ENCODE measurements around the gene SH3GLB2. TPM values are rescaled to one million over a fixed set of nuclear protein-coding genes. Genes with fewer than 3 reads are reported as not detected.

The SH3GLB2 gene
- 100 to 1,000 TPM in 1 of 2 experiments, 10 to 100 TPM in 1; 97.8 to 104 TPM for total RNA-seq

DNA sequence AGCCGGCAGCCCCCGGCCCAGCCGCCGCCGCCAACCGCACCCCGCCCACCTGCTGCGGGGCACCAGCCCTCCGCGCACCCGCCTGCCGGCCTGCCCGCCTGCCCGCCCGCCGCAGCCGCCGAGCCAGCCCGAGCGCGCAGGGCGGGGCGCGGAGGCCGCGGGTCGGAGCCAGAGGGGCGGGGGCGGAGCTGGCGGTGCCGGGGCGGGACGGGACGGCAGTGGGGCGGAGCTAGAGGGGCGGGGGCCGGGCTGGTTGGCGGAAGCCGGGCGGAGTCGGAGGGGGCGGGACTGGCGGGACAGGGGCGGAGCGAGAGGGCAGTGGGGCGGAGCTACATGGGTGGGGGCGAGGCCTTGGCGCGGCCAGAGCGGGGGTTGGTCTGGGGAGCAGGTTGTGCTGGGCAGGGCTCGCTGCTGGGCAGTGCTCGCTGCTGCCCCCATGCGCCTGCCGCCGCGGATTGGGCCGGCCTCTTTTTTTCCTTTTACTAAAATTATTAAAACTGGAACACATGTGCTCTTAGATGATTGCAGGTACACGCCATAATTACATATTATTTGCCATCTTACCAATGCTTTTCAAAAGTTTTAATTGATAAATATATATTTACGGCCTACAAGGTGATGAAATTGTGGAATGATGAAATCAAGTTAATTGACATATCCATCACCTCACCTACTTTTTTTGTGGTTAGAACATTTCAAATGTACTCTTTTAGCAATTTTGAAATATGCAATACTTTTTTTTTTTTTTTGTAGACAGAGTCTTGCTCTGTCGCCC, at the start of gene SH3GLB2:
Gene SH3GLB2 (minus strand): TSS at position 140 of the 775 bp plus-strand sequence. CDS start 177 bp downstream, outside the sequence.

DNA sequence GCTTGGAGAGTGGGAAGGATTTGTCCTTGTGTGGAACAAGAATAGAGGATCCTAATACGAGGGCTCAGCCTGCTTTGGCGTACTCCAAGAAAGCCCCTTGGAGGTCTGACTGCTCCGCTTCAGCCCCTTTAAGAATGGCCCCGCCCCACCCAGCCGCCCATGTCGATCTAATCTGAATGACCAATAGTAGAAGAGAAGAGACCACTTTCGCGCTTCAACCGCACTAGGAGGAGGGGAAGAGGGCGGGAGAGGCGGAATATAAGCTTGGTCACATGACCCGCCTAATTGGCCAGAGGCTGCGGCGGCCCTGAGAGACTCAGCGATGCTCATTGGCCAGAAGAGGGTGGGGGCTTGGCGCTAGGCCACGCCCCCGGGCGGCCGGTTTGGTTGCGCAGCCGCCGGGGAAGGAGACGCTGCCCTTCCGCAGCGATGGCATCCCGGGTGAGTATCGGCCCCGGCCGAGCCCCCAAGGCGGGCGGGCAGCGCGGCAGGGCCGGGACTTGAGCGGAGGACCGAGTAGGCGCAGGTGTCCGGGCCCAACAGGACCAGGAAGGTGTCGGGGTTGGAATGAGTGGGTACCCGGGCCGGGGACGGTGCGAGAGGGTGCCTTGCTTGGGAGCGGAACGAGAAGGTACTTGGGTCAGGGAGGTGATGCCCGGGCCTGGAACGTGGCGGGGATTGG, 8.3 kb upstream of the SH3GLB2 start, which contains the start of gene MIGA2:
Gene MIGA2 (plus strand): TSS at position 386 of the 682 bp plus-strand sequence. CDS start 3,969 bp downstream, outside the sequence.

Other genes starting within 250 kb of the SH3GLB2 start
- 10 to 100 TPM; 17.6 to 18.6 TPM for gene TBC1D13, start 241.1 kb downstream of the SH3GLB2 start, total RNA-seq
- 10 to 100 TPM; 20.3 to 22.2 TPM for gene ENDOG, start 209.8 kb downstream of the SH3GLB2 start, total RNA-seq
- 10 to 100 TPM; 52.8 to 63.1 TPM for gene SPOUT1, start 198.5 kb downstream of the SH3GLB2 start, total RNA-seq
- gene KYAT1, start 146.4 kb downstream of the SH3GLB2 start, total RNA-seq: 10 to 100 TPM; 15.5 to 19.5 TPM
- gene LRRC8A, start 146.2 kb downstream of the SH3GLB2 start, total RNA-seq: 10 to 100 TPM; 50.9 to 51.7 TPM
- gene PHYHD1, start 107.3 kb downstream of the SH3GLB2 start, total RNA-seq: 1 to 10 TPM; 1.1 to 1.4 TPM
- 1 to 10 TPM; 7.4 to 9.0 TPM for gene DOLK, start 80.7 kb downstream of the SH3GLB2 start, total RNA-seq
- 10 to 100 TPM; 83.7 to 85.8 TPM for gene NUP188, start 80.6 kb downstream of the SH3GLB2 start, total RNA-seq
- 10 to 100 TPM; 35.7 to 38.6 TPM for gene MIGA2, start 8.3 kb upstream of the SH3GLB2 start, total RNA-seq
- gene DOLPP1, start 52.8 kb upstream of the SH3GLB2 start, total RNA-seq: 10 to 100 TPM; 14.1 to 16.4 TPM
- gene CRAT, start 82.5 kb upstream of the SH3GLB2 start, total RNA-seq: 10 to 100 TPM; 13.6 to 15.5 TPM
- gene PTPA, start 83.1 kb upstream of the SH3GLB2 start, total RNA-seq: 10 to 100 TPM; 75.6 to 83.3 TPM
- gene IER5L, start 149.9 kb upstream of the SH3GLB2 start, total RNA-seq: 1 to 10 TPM; 1.3 to 2.2 TPM